Urinary bladder (tissue), 4 donors: Measurements from ENCODE around the gene SLC15A5. TPM values are rescaled to one million over a fixed set of nuclear protein-coding genes. Genes with fewer than 3 reads are reported as not detected.

ENCODE experiments used
- DNase-seq: peaks from one replicate; pipeline ENCODE4 v3.0.0-alpha.2; 2015; ENCODE audit errors: extremely low spot score
- H3K27ac ChIP-seq: one replicate; pipeline ENCODE4 v1.5.1; 2013; ENCODE audit warnings: low read depth, mild to moderate bottlenecking, moderate library complexity
- H3K36me3 ChIP-seq: one replicate; pipeline ENCODE4 v1.6.1; 2013; ENCODE audit warnings: mild to moderate bottlenecking, moderate library complexity; ENCODE audit not compliant: insufficient read depth
- H3K4me1 ChIP-seq: one replicate; pipeline ENCODE4 v1.6.1; 2013; ENCODE audit warnings: mild to moderate bottlenecking, moderate library complexity; ENCODE audit not compliant: insufficient read depth
- H3K4me3 ChIP-seq: one replicate; pipeline ENCODE4 v1.5.1; 2013; ENCODE audit warnings: low read depth, low read length
- WGBS: extraction: QIAGEN DNeasy Blood & Tissue Kit; methylation state at CpG from one replicate; pipeline ENCODE4 v1.1.7; 2013; 5-methylcytosine and 5-hydroxymethylcytosine counted together
- polyA plus RNA-seq: library from polyadenylated mRNA; stranded (reverse); fragments of 200-250 nt; gene quantifications from one replicate; pipeline ENCODE4 v1.2.3, GENCODE V29; 2013
- total RNA-seq: library from RNA; depleted of rRNA; stranded (reverse); fragments of >200 nt; gene quantifications from one replicate; pipeline ENCODE4 v1.2.3, GENCODE V29; 2014
- donor health status: healthy with polysubstance abuse.
- donor health status: healthy.

Gene SLC15A5
- total and polyA plus RNA-seq, 2 donors, result not detected

DNA sequence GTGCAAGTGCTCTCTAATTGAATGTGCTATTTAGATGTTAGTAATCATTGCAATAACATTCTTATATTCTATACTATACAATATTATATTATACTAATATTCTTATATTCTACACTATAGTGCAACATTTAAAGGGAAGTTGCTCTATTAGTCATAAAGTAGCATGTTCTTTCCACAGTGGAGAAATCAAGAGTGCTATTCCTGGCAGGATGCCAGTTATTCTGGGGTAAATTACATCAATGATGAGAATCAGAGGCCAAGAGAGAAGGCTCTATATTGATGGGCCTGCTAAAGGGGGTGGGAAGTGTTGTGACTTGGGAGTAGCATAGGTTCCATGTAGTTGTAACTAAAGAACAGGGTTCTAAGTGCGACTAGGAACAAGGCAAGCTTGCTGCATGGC, 121.5 kb downstream of the SLC15A5 start:
- H3K36me3 ChIP-seq, result no peaks in the 10 kb centered on the region
- DNase-seq, result no peak
- no peak overlapping the region for H3K27ac ChIP-seq
- H3K4me3 ChIP-seq, result no peak overlapping the region
- no peaks in the 10 kb centered on the region for H3K4me1 ChIP-seq
- 94% methylated on average over 1 of the region's 1 CpG for WGBS

DNA sequence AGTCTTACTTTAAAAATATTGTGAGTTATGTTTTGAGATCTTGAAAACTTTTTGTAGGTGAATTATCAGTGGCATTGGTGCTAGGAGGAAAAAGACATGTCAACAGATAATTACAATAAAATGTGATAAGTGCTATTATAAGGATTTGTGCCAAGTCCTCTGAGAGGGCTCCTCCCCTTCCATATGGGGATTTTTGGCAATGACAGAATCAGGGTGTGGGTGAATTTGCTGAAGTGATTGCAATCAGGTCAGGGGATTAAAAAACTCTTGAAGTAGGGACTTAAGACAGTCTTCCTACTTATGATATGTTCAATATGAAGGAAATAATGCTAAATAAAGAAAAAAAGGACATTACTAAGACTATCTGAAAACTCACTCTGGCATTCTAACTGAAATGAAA, 122.5 kb downstream of the SLC15A5 start:
- H3K27ac ChIP-seq, result no peak overlapping the region
- no peaks in the 10 kb centered on the region for H3K36me3 ChIP-seq
- H3K4me1 ChIP-seq, result no peaks in the 10 kb centered on the region
- no peak overlapping the region for H3K4me3 ChIP-seq
- DNase-seq, result no peak

DNA sequence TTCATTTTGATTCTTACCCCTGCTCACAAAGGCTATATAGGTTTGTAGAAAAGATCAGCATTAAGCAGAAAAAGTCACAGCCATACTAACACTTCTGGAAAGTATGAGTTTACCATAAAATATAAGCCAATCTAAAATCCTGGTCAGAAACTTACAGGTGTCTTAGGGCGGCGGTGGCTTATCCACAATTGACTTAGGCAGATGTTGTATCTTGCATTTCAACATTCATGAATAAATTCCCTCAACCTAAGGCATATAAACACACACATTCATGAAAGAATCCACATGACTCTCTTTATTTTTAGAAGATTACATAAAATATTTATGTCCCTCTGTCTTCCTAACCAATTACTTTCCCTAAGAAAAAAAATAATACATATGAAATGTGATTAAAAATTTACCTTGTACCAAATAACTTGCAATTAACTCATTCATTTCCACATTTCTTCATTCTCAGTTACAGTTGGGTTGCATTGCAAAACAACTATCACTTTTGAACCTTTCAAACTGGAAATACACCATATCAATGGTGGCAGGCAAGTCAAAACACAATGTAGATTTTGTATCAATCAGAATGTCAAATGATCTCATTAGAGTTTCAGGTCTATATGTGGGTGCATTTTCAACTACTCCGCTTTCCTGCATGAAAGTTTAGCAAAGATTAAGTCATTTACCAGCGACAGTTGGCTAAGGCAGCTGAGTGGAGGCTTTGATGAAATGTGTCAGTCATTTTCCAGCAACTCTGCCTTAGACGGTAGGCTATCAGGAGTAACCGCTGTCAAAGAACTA, 124.4 kb downstream of the SLC15A5 start:
- Histone ChIP-seq H3K27ac (no peak overlapping the region), H3K4me3 (no peak overlapping the region), H3K4me1 (no peaks in the 10 kb centered on the region), H3K36me3 (no peaks in the 10 kb centered on the region)
- no peak for DNase-seq
- WGBS, result 83% methylated on average over 6 of the region's 6 CpGs

DNA sequence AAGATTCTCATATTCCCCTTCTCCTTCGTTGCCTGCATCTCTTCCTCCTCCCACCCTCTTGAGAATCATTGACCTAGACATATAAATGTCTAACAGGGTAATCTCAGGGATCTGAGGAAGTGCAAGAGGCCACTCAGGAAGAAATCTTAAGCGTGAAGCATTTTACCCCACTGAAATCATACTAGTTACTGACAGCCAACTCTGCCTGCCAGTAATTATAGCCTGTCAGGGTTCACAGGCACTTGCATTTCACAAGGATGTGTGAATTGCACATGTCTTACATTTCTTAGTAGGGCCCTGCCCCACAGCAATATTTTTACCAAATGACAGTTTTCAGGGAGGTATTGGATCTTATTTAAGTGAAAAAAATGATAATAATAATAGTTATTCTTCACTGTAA, 127.2 kb downstream of the SLC15A5 start:
- 18% methylated on average over 2 of the region's 2 CpGs for WGBS
- Histone ChIP-seq H3K4me3 (no peak overlapping the region), H3K36me3 (no peaks in the 10 kb centered on the region), H3K4me1 (no peaks in the 10 kb centered on the region), H3K27ac (no peak overlapping the region)
- DNase-seq, result no peak

DNA sequence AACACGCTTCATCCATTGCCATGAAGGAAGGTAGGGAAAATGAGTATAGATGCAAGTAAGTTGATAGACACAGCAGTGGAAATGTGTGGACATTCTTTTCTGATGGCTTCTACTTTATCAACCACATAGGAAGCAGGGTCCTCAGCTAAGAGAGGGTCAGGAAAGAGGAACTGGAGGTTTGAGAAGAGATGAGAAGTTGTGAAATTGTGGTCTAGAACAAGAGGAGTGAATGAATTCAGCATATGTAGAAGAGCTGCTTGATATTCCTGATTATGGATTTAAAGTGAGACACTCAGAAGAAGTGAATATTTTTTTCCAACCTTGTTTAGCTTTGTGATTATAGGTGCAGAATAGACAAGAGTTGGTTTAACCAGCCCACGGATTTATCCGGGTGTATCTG, 128.5 kb downstream of the SLC15A5 start:
- Histone ChIP-seq H3K4me1 (no peaks in the 10 kb centered on the region), H3K27ac (no peak overlapping the region), H3K4me3 (no peak overlapping the region), H3K36me3 (no peaks in the 10 kb centered on the region)
- no peak for DNase-seq
- WGBS, result 83% methylated on average over 3 of the region's 3 CpGs

Other genes starting within 250 kb of the SLC15A5 start
- 20.4 TPM for gene MGST1, start 70.0 kb upstream of the SLC15A5 start, total RNA-seq
- gene MGST1, start 70.0 kb upstream of the SLC15A5 start, polyA plus RNA-seq, result 330 TPM